Right forelimb (tissue), 1 donor: ENCODE data around the gene METTL27.
"Not testable (repeated sequence)": the region's sequence is repeated elsewhere in the genome, so short reads cannot be mapped to it uniquely, and the experiment has no call there.

Experiments used
- DNase-seq: peaks from one replicate; pipeline ENCODE4 v3.0.0-alpha.2; 2018

Gene METTL27

GRCh38 chr7:73869011-73869798, 26.9 kb upstream of the METTL27 start:
- no peak for DNase-seq

GRCh38 chr7:73866446-73866767, 24.1 kb upstream of the METTL27 start:
- DNase-seq: no peak

GRCh38 chr7:73865738-73866445, 23.6 kb upstream of the METTL27 start:
- peak; percentile 70 for DNase-seq

GRCh38 chr7:73864981-73865711, 22.8 kb upstream of the METTL27 start:
- DNase-seq: no peak

- DNase-seq: no peak
These were observed 19.0 kb upstream of the METTL27 start for GRCh38 chr7:73861305-73861704.

- DNase-seq: no peak
These were observed 18.5 kb upstream of the METTL27 start, which contains the start of gene TMEM270 for GRCh38 chr7:73860859-73861258. TMEM270 (plus strand) TSS chr7:73861159; CDS start chr7:73861195, 36 bp downstream.

- no peak for DNase-seq
These were observed 16.5 kb upstream of the METTL27 start for GRCh38 chr7:73858807-73859206.

GRCh38 chr7:73856941-73857340, 14.6 kb upstream of the METTL27 start:
- no peak for DNase-seq

- no peak for DNase-seq
These were observed 10.2 kb upstream of the METTL27 start for GRCh38 chr7:73852500-73852899.

GRCh38 chr7:73851410-73852338, 9.4 kb upstream of the METTL27 start:
- no peak for DNase-seq

GRCh38 chr7:73850781-73851207, 8.5 kb upstream of the METTL27 start:
- no peak for DNase-seq

GRCh38 chr7:73847941-73848723, 5.8 kb upstream of the METTL27 start:
- DNase-seq: no peak

- not testable (repeated sequence) for DNase-seq
These were observed 3.4 kb upstream of the METTL27 start for GRCh38 chr7:73845701-73846195.

- no peak for DNase-seq
These were observed 2.6 kb upstream of the METTL27 start for GRCh38 chr7:73844848-73845460.

- DNase-seq: no peak
These were observed 1.8 kb upstream of the METTL27 start for GRCh38 chr7:73844131-73844547.

GRCh38 chr7:73841689-73842066, 638 bp downstream of the METTL27 start:
- no peak for DNase-seq

- DNase-seq: no peak
These were observed 1.5 kb downstream of the METTL27 start for GRCh38 chr7:73840715-73841379.

GRCh38 chr7:73839743-73840714, 2.3 kb downstream of the METTL27 start:
- DNase-seq: no peak

- no peak for DNase-seq
These were observed 3.0 kb downstream of the METTL27 start for GRCh38 chr7:73839290-73839689.
